ENCODE results near the gene TRNP1.
"Not testable (repeated sequence)": the region's sequence is repeated elsewhere in the genome, so short reads cannot be mapped to it uniquely, and the experiment has no call there.

The TRNP1 gene

GRCh38 chr1:26993237-26994019 is at the start of gene TRNP1:
TRNP1 (plus strand) TSS chr1:26993692; CDS start chr1:26993787, 95 bp downstream.
- DNase-seq (ENCODE audit: low read depth, low spot score) = no peak

- no peak for DNase-seq (ENCODE audit: low read depth, low spot score)
Observed at GRCh38 chr1:26945138-26945537, 48.4 kb upstream of the TRNP1 start.

- DNase-seq (ENCODE audit: low read depth, low spot score) = no peak
Observed at GRCh38 chr1:26945728-26946127, 47.8 kb upstream of the TRNP1 start.

GRCh38 chr1:26946270-26946669 is 47.2 kb upstream of the TRNP1 start:
- no peak for DNase-seq (ENCODE audit: low read depth, low spot score)

- not testable (repeated sequence) for DNase-seq (ENCODE audit: low read depth, low spot score)
Observed at GRCh38 chr1:26948725-26949057, 44.8 kb upstream of the TRNP1 start.

- no peak for DNase-seq (ENCODE audit: low read depth, low spot score)
Observed at GRCh38 chr1:26949266-26949925, 44.1 kb upstream of the TRNP1 start.

- no peak for DNase-seq (ENCODE audit: low read depth, low spot score)
Observed at GRCh38 chr1:26949926-26950319, 43.6 kb upstream of the TRNP1 start.

GRCh38 chr1:26950602-26951001 is 42.9 kb upstream of the TRNP1 start:
- DNase-seq (ENCODE audit: low read depth, low spot score) = no peak

- no peak for DNase-seq (ENCODE audit: low read depth, low spot score)
Observed at GRCh38 chr1:26951216-26951615, 42.3 kb upstream of the TRNP1 start.

- DNase-seq (ENCODE audit: low read depth, low spot score) = no peak
Observed at GRCh38 chr1:26951821-26952497, 41.5 kb upstream of the TRNP1 start.

GRCh38 chr1:26953374-26953773 is 40.1 kb upstream of the TRNP1 start:
- no peak for DNase-seq (ENCODE audit: low read depth, low spot score)

- DNase-seq (ENCODE audit: low read depth, low spot score) = no peak
Observed at GRCh38 chr1:26956321-26956720, 37.2 kb upstream of the TRNP1 start.

- no peak for DNase-seq (ENCODE audit: low read depth, low spot score)
Observed at GRCh38 chr1:26957306-26957705, 36.2 kb upstream of the TRNP1 start.

GRCh38 chr1:26959270-26959669 is 34.2 kb upstream of the TRNP1 start:
- DNase-seq (ENCODE audit: low read depth, low spot score) = no peak

GRCh38 chr1:26959722-26960624 is 33.5 kb upstream of the TRNP1 start, which contains the start of gene KDF1:
KDF1 (minus strand) TSS chr1:26960468; CDS start chr1:26952380, 8,088 bp downstream.
- peak; percentile 5 for DNase-seq (ENCODE audit: low read depth, low spot score)

GRCh38 chr1:26960625-26960966 is 32.9 kb upstream of the TRNP1 start:
- DNase-seq (ENCODE audit: low read depth, low spot score) = no peak

- no peak for DNase-seq (ENCODE audit: low read depth, low spot score)
Observed at GRCh38 chr1:26961826-26962225, 31.7 kb upstream of the TRNP1 start.

- no peak for DNase-seq (ENCODE audit: low read depth, low spot score)
Observed at GRCh38 chr1:26965213-26965612, 28.3 kb upstream of the TRNP1 start.

GRCh38 chr1:26965628-26966027 is 27.9 kb upstream of the TRNP1 start:
- no peak for DNase-seq (ENCODE audit: low read depth, low spot score)

GRCh38 chr1:26970810-26971209 is 22.7 kb upstream of the TRNP1 start:
- no peak for DNase-seq (ENCODE audit: low read depth, low spot score)

- no peak for DNase-seq (ENCODE audit: low read depth, low spot score)
Observed at GRCh38 chr1:26971590-26971989, 21.9 kb upstream of the TRNP1 start.

- DNase-seq (ENCODE audit: low read depth, low spot score) = no peak
Observed at GRCh38 chr1:26972390-26972789, 21.1 kb upstream of the TRNP1 start.

Data from activated CD4-positive, CD25-positive, alpha-beta regulatory T cell treated with anti-CD3 and anti-CD28 coated beads, Interleukin-2, amount 50 U/mL, for 16 hours (primary cell).